Fibroblast of skin of left biceps (primary cell): ENCODE results near the gene FSIP2.
"Not testable (repeated sequence)": the region's sequence is repeated elsewhere in the genome, so short reads cannot be mapped to it uniquely, and the experiment has no call there.

Experiments used
- DNase-seq, 2 experiments: peaks; one replicate each; pipeline ENCODE4 v3.0.0-alpha.2; 2013; ENCODE audit warnings: low read depth in 2 of 2

Gene FSIP2

DNA sequence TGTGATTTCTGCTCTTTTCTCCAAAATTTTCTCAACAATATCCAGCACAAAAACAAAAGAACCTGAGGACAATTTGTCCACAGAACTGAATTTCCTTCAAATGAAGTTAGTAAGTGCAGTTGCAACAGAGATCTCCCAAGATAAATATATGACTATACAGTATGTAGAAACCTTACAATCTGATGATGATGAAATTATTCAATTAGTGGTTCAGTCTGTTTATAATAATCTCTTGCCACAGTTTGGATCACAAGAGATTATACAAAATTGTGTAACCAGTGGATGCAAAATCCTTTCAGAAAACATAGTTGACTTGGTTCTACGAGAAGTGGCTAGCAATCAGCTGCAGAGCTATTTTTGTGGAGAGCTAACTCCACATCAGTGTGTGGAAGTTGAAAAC lies 68.7 kb downstream of the FSIP2 start:
- DNase-seq = no peak

DNA sequence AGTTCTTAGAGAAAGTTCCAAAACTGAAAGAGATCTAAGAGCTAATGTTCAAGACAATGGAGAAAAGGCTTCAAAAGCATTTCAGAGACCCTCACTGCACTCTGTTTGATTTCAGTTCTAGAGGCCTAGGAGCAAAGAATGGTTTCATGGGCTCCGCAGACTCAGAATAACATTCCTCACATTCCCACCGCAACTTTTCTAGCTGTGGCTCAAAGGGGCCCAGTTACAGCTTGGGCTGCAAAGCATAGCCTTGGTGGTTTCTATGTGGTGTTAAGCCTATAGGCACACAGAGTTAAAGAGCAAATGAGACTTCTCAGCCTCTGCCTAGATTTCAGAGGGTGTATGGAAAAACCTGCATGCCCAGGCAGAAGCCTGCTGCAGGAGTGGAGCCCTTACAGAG lies 73.0 kb downstream of the FSIP2 start:
- no peak for DNase-seq

DNA sequence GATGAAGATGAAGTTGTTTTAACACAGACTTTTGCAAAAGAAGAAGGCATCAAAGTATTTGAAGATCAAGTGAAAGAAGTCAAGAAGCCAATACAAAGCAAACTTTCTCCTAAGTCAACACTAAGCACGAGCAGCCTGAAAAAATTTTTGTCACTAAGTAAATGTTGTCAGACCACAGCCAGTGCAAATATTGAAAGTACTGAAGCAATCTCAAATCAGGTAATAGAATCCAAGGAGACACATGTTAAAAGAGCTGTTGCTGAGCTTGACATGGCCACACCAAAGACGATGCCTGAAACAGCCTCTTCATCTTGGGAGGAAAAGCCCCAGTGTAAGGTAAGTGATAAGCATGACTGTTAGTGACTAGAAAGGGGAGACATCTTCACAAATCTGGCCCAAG lies 75.1 kb downstream of the FSIP2 start:
- DNase-seq = no peak

DNA sequence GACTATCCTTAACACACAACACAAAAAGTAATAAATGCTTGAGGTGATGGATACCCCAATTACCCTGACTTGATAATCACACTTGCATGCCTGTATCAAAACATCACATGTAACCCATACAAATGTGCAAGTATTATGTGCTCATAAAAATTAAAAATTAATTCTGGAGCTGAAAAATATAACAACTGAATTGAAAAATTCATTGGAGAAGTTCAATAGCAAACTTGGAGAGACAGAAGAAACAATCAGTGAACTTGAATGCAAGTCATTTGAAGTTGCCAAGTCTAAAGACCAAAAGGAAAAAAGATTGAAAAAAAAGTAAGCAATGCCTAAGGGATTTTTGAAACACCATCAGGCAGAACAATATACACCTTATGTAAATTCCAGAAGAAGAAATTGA lies 79.4 kb downstream of the FSIP2 start:
- DNase-seq = no peak

DNA sequence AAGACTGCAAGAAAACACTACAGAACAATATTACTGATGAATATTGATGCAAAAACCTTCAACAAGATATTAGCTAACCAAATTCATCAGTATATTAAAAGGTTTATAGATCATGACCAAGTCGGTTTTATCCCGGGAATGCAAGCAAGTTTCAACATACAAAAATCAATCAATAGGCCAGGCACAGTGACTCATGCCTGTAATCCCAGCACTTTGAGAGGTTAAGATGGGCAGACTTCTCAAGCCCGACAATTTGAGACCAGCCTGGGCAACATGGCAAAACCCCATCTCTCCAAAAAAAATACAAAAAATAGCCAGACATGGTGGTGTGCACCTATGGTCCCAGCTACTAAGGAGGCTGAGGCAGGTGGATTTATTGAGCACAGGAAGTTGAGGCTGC lies 82.9 kb downstream of the FSIP2 start:
- DNase-seq = no peak

DNA sequence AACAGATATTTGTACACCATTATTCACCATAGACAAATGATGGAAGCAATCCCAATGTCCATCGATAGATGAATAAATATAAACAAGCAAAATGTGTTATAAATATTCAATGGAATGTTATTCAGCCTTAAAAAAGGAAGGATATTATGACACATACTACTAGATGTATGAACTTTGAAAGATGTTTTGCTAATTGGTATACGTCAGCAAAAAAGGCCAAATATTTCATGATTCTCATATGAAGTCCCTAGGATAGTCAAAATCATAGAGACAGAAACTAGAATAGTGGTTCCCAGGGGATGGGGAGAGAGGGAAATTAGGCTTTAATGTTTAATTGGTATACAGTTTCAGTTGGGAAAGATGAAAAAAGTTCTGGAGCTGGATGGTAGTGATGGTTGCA lies 85.2 kb downstream of the FSIP2 start:
- DNase-seq = no peak

DNA sequence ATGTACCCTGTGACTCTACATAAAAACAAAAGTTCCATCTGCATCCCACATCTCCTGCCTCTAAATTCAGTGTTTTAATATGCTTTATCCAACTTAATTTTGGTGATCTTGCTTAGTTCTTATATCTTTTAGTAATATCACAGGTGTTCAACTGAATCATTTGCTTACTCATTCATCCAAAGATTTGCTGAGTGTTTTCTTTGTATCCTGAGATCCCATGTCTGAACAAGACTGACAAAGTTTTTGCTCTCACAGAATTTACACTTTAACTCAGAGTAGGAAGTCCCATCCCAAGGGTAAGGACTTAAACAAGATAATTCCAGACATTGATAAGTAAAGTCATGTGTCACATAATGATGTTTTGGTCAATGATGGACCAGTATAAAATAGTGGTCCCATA lies 87.0 kb downstream of the FSIP2 start:
- DNase-seq = no peak

DNA sequence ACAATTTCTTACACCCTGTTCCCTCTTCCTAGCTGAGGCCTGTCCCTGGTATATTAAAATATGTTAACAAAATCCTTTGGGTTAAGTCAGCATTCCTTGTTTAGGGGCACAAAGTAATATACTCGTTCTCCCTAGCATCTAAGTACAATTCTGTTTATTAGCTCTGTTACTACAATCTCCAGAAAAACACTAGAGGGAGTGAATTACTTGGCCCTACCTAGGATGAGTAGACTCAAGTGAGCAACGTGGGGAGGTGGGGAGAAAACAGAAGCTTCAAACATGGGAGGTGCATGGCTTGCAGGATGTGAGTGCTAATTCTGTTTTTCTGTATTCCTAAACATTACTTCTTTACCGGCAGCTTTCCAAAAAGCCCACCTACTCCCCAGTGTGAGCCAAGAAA lies 89.7 kb downstream of the FSIP2 start:
- DNase-seq = no peak

DNA sequence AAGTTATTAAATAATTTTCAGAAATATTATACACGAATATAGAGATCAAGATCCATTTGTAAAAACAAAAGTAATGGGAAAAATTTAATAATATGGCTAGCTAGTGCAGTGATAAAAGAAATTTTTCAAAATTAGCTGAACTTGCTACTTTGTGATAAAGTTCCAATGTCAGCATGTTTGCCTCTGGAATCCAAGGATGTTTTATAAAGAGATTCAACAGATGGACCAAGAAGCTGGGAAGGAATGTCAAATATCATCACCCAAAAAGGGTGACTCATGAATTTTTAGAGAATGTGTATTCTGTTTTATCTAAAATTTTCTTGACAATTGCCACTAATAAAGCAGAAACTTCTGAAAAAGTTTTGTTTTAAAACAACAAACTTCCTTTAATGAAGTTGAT lies 95.3 kb downstream of the FSIP2 start:
- no peak for DNase-seq

DNA sequence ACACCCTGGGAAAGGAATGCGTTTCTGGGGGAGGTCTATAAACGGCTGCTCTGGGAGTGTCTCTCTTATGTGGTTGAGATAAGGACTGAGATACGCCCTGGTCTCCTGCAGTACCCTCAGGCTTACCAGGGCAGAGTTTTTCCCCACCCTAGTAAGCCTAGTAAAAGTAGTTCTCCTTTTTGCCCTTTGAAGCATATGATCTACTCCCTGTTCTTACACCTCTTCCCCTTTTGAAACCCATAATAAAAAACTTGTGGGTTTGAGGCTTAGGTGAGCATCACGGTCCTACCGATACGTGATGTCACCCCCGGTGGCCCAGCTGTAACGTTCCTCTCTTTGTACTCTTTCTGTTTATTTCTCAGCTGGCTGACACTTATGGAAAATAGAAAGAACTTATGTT lies 97.4 kb downstream of the FSIP2 start:
- DNase-seq = no peak

DNA sequence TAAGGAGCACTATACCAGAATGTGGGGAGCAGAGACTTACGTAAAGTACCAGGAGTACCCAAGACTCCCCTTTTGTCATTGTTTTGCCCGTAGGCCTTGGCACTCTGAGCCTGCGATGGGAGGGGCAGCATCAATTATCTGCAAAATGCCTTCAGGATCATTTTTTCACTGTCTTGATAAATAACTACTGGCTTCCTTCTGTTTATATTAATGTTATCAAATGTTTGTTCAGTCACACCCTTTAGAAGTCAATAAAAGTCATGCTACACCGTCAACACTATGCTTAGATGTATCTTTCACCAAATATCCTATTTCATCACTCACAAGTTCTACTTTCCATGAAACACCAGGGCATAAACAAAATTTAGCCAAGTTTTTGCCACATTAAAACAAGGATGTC lies 116.3 kb downstream of the FSIP2 start:
- DNase-seq = no peak

DNA sequence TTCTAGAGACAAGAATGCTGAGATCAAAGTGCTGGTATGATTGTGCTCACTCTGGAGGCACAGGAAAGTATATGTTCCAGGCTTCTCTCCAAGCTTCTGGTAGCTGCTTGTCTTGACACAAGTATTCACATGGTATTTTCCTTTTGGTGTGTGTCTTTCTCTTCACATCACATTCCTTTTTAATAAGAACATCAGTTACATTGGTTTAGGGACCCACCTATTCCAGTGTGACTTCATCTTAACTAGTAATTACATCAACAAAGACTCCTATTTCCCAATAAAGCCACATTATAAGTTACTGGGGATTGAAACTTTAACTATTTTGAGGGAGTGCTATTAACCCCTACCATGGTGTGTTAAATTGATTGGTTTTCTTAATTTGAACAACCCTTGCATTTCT lies 119.1 kb downstream of the FSIP2 start:
- no peak for DNase-seq

DNA sequence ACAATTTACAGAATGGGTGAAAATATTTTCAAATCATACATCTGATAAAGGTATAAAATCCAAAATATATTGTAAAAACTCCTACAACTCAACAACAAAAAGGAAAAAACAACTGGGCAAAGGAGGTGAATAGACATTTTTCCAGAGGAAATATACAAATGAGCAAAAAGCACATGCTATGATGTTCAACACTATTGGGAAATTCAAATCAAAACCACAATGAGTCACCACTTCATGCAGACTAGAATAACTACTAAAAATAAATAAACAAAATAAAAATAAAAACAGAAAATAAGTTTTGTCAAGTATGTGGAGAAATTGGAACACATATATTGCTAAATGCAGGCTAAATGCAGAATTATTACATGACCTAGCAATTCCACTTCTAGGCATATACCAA lies 120.9 kb downstream of the FSIP2 start:
- no peak for DNase-seq

DNA sequence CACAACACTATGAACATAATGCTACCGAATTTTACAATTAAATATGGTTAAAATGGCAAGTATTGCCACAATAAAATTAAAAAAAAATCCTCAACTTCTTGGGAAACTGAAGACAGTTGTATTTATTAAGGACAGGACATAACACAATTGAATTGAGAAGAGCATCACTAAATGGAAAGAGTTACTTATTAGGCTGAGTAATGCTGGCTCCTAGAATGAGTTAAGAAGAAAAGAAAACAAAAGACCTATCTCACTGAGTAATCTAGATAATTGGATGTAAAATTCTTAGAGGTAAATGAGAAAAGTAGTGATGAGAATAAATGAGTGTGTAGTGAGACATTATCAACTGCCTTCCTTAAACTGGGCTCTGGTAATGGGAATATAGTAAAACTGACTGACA lies 121.7 kb downstream of the FSIP2 start:
- no peak for DNase-seq

DNA sequence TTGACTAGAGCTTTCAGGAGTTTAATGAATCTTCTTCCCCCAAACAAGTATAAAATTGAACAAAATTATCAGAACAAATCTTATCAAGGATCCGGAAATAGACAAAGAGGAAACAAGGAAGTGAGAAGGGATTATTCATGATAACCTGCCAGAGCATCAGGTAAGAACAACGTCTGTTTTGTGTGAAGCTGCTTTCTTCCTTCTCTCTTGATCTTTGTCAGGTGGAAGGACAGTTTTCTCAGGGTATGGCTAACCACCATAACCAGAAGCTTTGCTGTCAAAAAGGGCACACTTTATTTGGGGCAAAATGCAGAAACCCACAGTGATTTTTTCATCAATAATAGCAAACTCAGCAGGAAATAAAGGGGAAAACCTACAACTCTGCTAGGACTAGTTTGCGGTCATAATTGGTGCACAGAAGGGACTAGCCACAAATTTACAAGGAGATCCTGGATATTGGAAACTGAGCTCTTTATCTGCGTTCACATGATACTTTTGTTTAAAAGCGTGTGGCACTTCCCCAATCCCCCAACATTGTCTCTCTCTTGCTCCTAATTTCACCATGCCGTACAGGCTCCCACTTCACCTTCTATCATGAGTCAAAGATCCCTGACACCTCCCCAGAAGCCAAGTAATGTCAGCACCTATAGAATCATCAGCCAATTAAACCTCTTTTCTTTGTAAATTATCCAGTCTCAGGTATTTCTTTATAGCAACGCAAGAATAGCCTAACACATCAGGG lies 124.2 kb downstream of the FSIP2 start:
- no peak for DNase-seq

DNA sequence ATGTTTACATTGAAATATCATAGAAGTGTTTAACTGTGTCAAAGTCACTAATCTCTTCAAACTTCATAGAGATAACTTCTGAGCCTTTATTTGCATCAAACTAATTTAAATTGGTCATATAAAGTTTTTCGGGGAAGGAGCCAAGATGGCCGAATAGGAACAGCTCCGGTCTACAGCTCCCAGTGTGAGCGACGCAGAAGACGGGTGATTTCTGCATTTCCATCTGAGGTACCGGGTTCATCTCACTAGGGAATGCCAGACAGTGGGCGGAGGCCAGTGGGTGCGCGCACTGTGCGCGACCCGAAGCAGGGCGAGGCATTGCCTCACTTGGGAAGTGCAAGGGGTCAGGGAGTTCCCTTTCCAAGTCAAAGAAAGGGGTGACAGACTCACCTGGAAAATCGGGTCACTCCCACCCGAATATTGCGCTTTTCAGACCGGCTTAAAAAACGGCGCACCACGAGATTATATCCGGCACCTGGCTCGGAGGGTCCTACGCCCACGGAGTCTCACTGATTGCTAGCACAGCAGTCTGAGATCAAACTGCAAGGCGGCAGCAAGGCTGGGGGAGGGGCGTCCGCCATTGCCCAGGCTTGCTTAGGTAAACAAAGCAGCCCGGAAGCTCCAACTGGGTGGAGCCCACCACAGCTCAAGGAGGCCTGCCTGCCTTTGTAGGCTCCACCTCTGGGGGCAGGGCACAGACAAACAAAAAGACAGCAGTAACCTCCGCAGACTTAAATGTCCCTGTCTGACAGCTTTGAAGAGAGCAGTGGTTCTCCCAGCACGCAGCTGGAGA lies 126.1 kb downstream of the FSIP2 start:
- not testable (repeated sequence) for DNase-seq

DNA sequence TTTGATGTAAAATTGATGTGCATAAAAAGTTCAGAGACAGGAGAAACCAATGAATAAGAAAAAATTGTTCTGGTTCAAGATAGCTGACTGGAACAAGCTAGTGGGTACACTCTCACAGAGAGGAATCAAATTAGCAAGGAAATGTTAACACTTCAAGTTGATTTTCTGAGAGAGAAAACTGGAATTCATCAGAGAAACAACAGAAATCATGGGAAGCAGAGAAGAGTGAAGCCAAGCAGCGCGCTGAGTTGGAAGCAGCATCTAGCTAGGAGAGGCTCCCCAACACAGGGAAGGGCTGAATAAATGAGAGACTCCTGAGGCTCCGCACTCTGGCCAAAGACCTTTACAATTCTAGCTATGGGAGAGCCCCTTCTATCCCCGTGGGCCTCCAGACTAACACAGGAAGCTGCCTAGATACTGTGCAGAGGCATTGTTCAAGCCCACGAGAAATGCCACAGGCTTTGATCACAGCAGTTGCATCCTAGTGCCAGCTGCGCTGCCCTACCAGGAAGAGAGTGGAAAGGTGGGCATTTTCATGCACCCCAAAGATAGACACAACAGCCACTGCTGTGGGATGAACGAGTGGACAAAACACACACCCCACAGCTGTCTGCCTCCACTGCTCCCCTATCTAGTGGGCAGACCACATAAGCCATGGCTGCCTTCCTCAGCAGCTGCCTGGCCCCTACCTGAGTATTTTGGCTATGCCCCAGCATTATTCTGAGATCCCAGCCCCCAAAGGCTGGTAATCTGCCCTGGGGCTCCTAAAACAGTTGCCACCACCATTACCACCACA lies 136.7 kb downstream of the FSIP2 start:
- DNase-seq = no peak

DNA sequence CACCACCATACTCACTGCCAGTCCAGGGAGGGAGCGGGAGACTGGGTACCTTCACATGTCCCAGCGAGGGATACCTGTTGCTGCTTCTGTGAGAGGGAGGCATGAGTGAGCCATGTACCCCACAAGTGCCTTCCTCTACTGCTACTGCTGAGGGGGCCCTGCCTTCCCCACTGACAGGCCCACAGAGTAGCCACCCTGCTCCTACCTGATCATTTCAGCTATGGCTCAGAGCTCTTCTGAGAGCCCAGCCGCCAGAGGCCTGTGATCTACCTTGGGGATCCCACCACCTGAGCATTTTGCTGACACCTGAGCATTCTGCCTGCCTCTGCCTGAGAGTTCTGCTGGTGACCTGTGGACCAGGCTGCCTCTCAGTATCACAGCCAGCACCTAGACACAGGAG lies 137.6 kb downstream of the FSIP2 start:
- DNase-seq = no peak

DNA sequence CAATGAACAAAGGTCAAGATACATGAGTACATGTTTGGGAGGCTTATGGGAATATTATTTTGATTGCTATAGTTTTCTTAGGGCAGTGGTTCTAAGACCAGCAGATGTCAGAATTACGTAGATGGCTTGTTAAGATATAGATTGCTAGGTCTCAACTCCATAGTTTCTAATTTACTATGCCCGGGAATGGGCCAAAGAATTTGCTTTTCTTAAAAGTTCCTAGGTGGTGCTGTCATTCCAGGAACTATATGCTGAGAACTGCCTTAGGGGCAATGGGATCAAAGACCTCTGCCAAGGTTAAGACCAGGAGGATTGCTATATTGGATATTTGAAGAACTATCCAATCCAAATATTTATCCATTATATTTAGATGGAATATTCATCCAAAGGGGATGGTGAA lies 141.8 kb downstream of the FSIP2 start:
- DNase-seq = no peak
